GM18517 (cell line): ENCODE measurements around the gene PCP4.

Source experiments
- ATAC-seq: cut with Tn5 transposase; IDR thresholded peaks from one replicate; pipeline ENCODE4 v1.9.1; 2021; ENCODE audit warnings: mild to moderate bottlenecking, moderate library complexity; ENCODE audit not compliant: unreplicated experiment

PCP4 gene

GRCh38 chr21:39915881-39916280 is 48.6 kb downstream of the PCP4 start:
- ATAC-seq, result no peak

- no peak for ATAC-seq
Measured at GRCh38 chr21:39918558-39918957, 51.3 kb downstream of the PCP4 start.

- no peak for ATAC-seq
Measured at GRCh38 chr21:39923476-39923875, 56.2 kb downstream of the PCP4 start.

- no peak for ATAC-seq
Measured at GRCh38 chr21:39924577-39925308, 57.5 kb downstream of the PCP4 start.

- no peak for ATAC-seq
Measured at GRCh38 chr21:39927304-39927886, 60.2 kb downstream of the PCP4 start.

GRCh38 chr21:39932335-39932734 is 65.1 kb downstream of the PCP4 start:
- ATAC-seq, result no peak

- ATAC-seq, result no peak
Measured at GRCh38 chr21:39934895-39935294, 67.7 kb downstream of the PCP4 start.

GRCh38 chr21:39935716-39936115 is 68.5 kb downstream of the PCP4 start:
- ATAC-seq, result no peak

GRCh38 chr21:39938086-39938625 is 70.9 kb downstream of the PCP4 start:
- no peak for ATAC-seq

- ATAC-seq, result no peak
Measured at GRCh38 chr21:39946199-39946598, 79.0 kb downstream of the PCP4 start.

- ATAC-seq, result no peak
Measured at GRCh38 chr21:39947031-39947430, 79.8 kb downstream of the PCP4 start.

GRCh38 chr21:39951183-39952101 is 84.2 kb downstream of the PCP4 start:
- no peak for ATAC-seq

- ATAC-seq, result no peak
Measured at GRCh38 chr21:39952265-39952664, 85.0 kb downstream of the PCP4 start.

GRCh38 chr21:39954570-39954969 is 87.3 kb downstream of the PCP4 start:
- no peak for ATAC-seq

- ATAC-seq, result no peak
Measured at GRCh38 chr21:39955326-39955725, 88.1 kb downstream of the PCP4 start.

- no peak for ATAC-seq
Measured at GRCh38 chr21:39956586-39956985, 89.3 kb downstream of the PCP4 start.

- ATAC-seq, result no peak
Measured at GRCh38 chr21:39958731-39959130, 91.5 kb downstream of the PCP4 start.

GRCh38 chr21:39961251-39961650 is 94.0 kb downstream of the PCP4 start:
- ATAC-seq, result no peak

GRCh38 chr21:39965026-39965425 is 97.8 kb downstream of the PCP4 start:
- no peak for ATAC-seq

- ATAC-seq, result no peak
Measured at GRCh38 chr21:39966786-39967185, 99.5 kb downstream of the PCP4 start.

GRCh38 chr21:39968010-39968409 is 100.8 kb downstream of the PCP4 start:
- no peak for ATAC-seq
